ENCODE measurements around the gene PSME1. TPM values are rescaled to one million over a fixed set of nuclear protein-coding genes. Genes with fewer than 3 reads are reported as not detected.

Gene PSME1
- total and polyA plus RNA-seq, 2 experiments from 2014 or later, result 61.1 to 215 TPM

GRCh38 chr14:24155100-24155499 is 19.1 kb downstream of the PSME1 start:
- Histone ChIP-seq H3F3A (replicated peaks; ENCODE audit: low read depth) (peaks cover under 1% of the 10 kb centered on the region; the same call in 1 of the 2 replicates), H3K79me2 (replicated peaks; ENCODE audit: insufficient read depth) (no peaks in the 10 kb centered on the region), H3K9me2 (ENCODE audit: insufficient read depth) (no peaks in the 10 kb centered on the region), H3K4me1 (ENCODE audit: insufficient read depth) (no peaks in the 10 kb centered on the region), H3K27ac (ENCODE audit: low read depth) (no peak overlapping the region), H4K20me1 (replicated peaks; ENCODE audit: insufficient read depth) (peaks cover 7% of the 10 kb centered on the region; the same call in 1 of the 2 replicates), H2AFZ (no peak overlapping the region), H3K4me3 (no peak overlapping the region), H3K4me2 (no peak overlapping the region), H3K27me3 (ENCODE audit: insufficient read depth) (no peaks in the 10 kb centered on the region), H3K36me3 (ENCODE audit: insufficient read depth) (peaks cover 26% of the 10 kb centered on the region; the same call in 1 of the 2 replicates)
- no peak for ATAC-seq
- Mint-ChIP-seq H3K9me3 (no peaks in the 10 kb centered on the region; the same call in 2 of the 3 replicates), H3K4me3 (no peak overlapping the region), H3K36me3 (ENCODE audit: low read depth) (peaks cover 79% of the 10 kb centered on the region), H3K27ac (no peak overlapping the region), H3K4me1 (no peaks in the 10 kb centered on the region), H3K27me3 (ENCODE audit: insufficient read depth, low read depth, poor library complexity) (no peaks in the 10 kb centered on the region)
- DNase-seq (ENCODE audit: low spot score), result no peak
- TF ChIP-seq CTCF (conservative IDR thresholded peaks at IDR 0.05; ENCODE audit: low read depth in 2 of 2) (no peak), POLR2AphosphoS5 (IDR thresholded peaks at IDR 0.05; ENCODE audit: low read depth) (no peak), EZH2 (IDR thresholded peaks at IDR 0.05; ENCODE audit: low read depth, unreplicated experiment) (no peak), REST (IDR thresholded peaks at IDR 0.05; ENCODE audit: unreplicated experiment) (no peak), EZH2phosphoT487 (IDR thresholded peaks at IDR 0.05; ENCODE audit: unreplicated experiment) (no peak), ZNF462 (CRISPR knock-in tag; IDR thresholded peaks at IDR 0.05) (no peak), JUNB (IDR thresholded peaks at IDR 0.05; ENCODE audit: unreplicated experiment) (no peak), ZNF331 (CRISPR knock-in tag; IDR thresholded peaks at IDR 0.05; ENCODE audit: low read depth) (no peak), CREB1 (CRISPR knock-in tag; IDR thresholded peaks at IDR 0.05; ENCODE audit: low read depth) (no peak), ZNF114 (CRISPR knock-in tag; IDR thresholded peaks at IDR 0.05) (no peak), NANOG (IDR thresholded peaks at IDR 0.05; ENCODE audit: borderline replicate concordance) (no peak)
